Measurements from ENCODE around the gene EHBP1L1. TPM values are rescaled to one million over a fixed set of nuclear protein-coding genes. Genes with fewer than 3 reads are reported as not detected.
A peak's percentile ranks its signal among the peaks of the same experiment; 100 is the strongest.

Gene EHBP1L1
- total RNA-seq, 2 donors from 2014 or later, result 20.5 to 85.3 TPM

GRCh38 chr11:65569973-65570918, 5.6 kb upstream of the EHBP1L1 start, which contains the start of gene ZNRD2:
Gene ZNRD2, plus strand, starts transcription at chr11:65570477. Its CDS starts 15 bp downstream, at chr11:65570492.
- H3K4me1 ChIP-seq, result peaks cover 3 to 69% of the 10 kb centered on the region in 2 donors
- H3K27me3 ChIP-seq, result no peaks in the 10 kb centered on the region
- peak; percentile 98 for DNase-seq (ENCODE audit: low spot score)
- TF ChIP-seq CTCF (IDR thresholded peaks at IDR 0.05), result peak; percentile 20 to 57
- H3K9me3 ChIP-seq, result no peaks in the 10 kb centered on the region
- H3K36me3 ChIP-seq, result peaks cover 6% of the 10 kb centered on the region
- H3K4me3 ChIP-seq, result peak within 1 kb of the TSS; percentile 94 to 97
- peak within 1 kb of the TSS; percentile 94 to 97 for H3K27ac ChIP-seq

- DNase-seq (ENCODE audit: low spot score), result no peak
- Histone ChIP-seq H3K36me3 (peaks cover 6% of the 10 kb centered on the region), H3K4me1 (peaks cover 3 to 77% of the 10 kb centered on the region in 2 donors), H3K9me3 (no peaks in the 10 kb centered on the region), H3K27ac (peak overlapping the region; percentile 94 to 97), H3K4me3 (peak overlapping the region; percentile 94 to 97), H3K27me3 (no peaks in the 10 kb centered on the region)
- no peak for TF ChIP-seq CTCF (IDR thresholded peaks at IDR 0.05)
These were observed 4.4 kb upstream of the EHBP1L1 start for GRCh38 chr11:65571420-65571819.

GRCh38 chr11:65571940-65572339, 3.9 kb upstream of the EHBP1L1 start:
- H3K27ac ChIP-seq, result peak overlapping the region; percentile 94 to 97
- H3K4me1 ChIP-seq, result peaks cover 3 to 80% of the 10 kb centered on the region in 2 donors
- peak overlapping the region; percentile 52 to 84 for H3K4me3 ChIP-seq
- H3K27me3 ChIP-seq, result no peaks in the 10 kb centered on the region
- TF ChIP-seq CTCF (IDR thresholded peaks at IDR 0.05), result peak in 1 of 2 donors; percentile 49
- no peak for DNase-seq (ENCODE audit: low spot score)
- H3K9me3 ChIP-seq, result no peaks in the 10 kb centered on the region
- peaks cover 6% of the 10 kb centered on the region for H3K36me3 ChIP-seq

- Histone ChIP-seq H3K36me3 (peaks cover 6% of the 10 kb centered on the region), H3K27me3 (no peaks in the 10 kb centered on the region), H3K9me3 (no peaks in the 10 kb centered on the region), H3K27ac (peak within 1 kb of the TSS; percentile 94 to 97), H3K4me1 (peaks cover 3 to 80% of the 10 kb centered on the region in 2 donors), H3K4me3 (peak within 1 kb of the TSS; percentile 52 to 94)
- peak; percentile 94 for DNase-seq (ENCODE audit: low spot score)
- TF ChIP-seq CTCF (IDR thresholded peaks at IDR 0.05), result no peak
These were observed 3.3 kb upstream of the EHBP1L1 start, which contains the start of gene FAM89B for GRCh38 chr11:65572356-65573051. Gene FAM89B, plus strand, starts transcription at chr11:65572538. Its CDS starts 132 bp downstream, at chr11:65572670.

GRCh38 chr11:65573391-65574079, 2.3 kb upstream of the EHBP1L1 start:
- DNase-seq (ENCODE audit: low spot score), result no peak
- Histone ChIP-seq H3K4me3 (peak overlapping the region; percentile 52 to 84), H3K27ac (peak overlapping the region; percentile 94 to 97), H3K9me3 (no peaks in the 10 kb centered on the region), H3K4me1 (peaks cover 3 to 82% of the 10 kb centered on the region in 2 donors), H3K36me3 (no peaks in the 10 kb centered on the region), H3K27me3 (no peaks in the 10 kb centered on the region)
- TF ChIP-seq CTCF (IDR thresholded peaks at IDR 0.05), result no peak

Data from right atrium auricular region (tissue), 2 donors.